ENCODE results near the gene MTLN. TPM values are rescaled to one million over a fixed set of nuclear protein-coding genes. Genes with fewer than 3 reads are reported as not detected.
"Not testable (repeated sequence)": the region's sequence is repeated elsewhere in the genome, so short reads cannot be mapped to it uniquely, and the experiment has no call there.

The MTLN gene, protein sequence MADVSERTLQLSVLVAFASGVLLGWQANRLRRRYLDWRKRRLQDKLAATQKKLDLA
- total RNA-seq (10 to 100 TPM; 29.4 to 67.4 TPM), polyA plus RNA-seq (100 to 1,000 TPM; 139 to 322 TPM)
- long read RNA-seq, donor 1, transcript MTLN-203 (2 exons, 441 nt) = major isoform, 41 of 41 reads
- long read RNA-seq, donor 1, partial matches to known transcripts = 0 of 41 reads
- long read RNA-seq, donor 1, other reads (novel, unspliced or antisense) = 0 of 41 reads
- long read RNA-seq, donor 2, transcript MTLN-203 (2 exons, 441 nt) = major isoform, 28 of 28 reads
- long read RNA-seq, donor 2, partial matches to known transcripts = 0 of 28 reads
- long read RNA-seq, donor 2, other reads (novel, unspliced or antisense) = 0 of 28 reads
- long read RNA-seq, donor 3, transcript MTLN-203 (2 exons, 441 nt) = major isoform, 11 of 11 reads
- long read RNA-seq, donor 3, partial matches to known transcripts = 0 of 11 reads
- long read RNA-seq, donor 3, other reads (novel, unspliced or antisense) = 0 of 11 reads
- long read RNA-seq, donor 4, transcript MTLN-203 (2 exons, 441 nt) = major isoform, 19 of 19 reads
- long read RNA-seq, donor 4, partial matches to known transcripts = 0 of 19 reads
- long read RNA-seq, donor 4, other reads (novel, unspliced or antisense) = 0 of 19 reads
- long read RNA-seq, donor 5, transcript MTLN-203 (2 exons, 441 nt) = major isoform, 58 of 58 reads
- long read RNA-seq, donor 5, partial matches to known transcripts = 0 of 58 reads
- long read RNA-seq, donor 5, other reads (novel, unspliced or antisense) = 0 of 58 reads

DNA sequence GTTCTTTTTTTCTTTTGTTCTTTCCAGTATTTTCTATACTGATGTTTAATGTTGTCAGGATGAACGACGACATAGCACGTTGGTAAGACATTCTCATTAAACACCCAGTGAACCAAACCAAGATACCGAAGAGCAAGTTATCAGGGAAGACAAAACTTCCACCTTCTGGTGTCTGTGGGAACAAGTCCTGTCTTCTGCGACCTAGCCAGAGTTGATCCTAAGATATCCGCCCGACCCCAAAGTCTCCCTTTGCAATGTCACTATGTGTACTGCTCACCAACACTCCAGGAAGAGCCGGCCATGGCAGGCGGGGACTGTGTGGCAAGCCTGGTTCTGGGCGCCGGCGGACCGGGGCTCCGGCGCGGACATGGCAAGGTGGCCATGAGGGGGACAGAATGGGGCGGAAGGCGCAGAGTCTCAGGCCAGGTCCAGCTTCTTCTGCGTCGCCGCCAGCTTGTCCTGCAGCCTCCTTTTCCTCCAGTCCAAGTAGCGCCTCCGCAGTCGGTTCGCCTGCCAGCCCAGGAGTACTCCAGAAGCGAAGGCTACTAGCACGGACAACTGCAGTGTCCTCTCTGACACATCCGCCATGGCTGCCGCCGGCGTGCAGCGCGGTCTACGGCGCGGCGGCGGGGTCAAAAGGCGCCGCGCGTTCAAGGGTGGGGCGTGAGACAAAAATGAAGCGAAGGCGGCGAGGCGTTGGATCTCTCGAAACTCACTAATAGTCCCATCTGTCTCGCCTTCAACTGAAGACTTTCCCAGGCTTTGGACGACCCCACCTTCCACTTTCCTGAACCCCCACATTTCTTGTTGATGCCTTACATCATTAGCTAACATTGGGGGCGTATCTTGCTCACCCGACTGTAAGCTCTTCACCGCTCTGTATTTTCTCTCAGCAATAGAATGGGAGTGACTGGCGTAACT lies at the start of gene MTLN:
Gene MTLN (minus strand): TSS at position 610 of the 921 bp plus-strand sequence. CDS start 22 bp downstream, at position 588.
- Histone ChIP-seq H3K27ac (ENCODE audit: low read depth in 1 of 2, low read length in 1 of 2) (peak within 1 kb of the TSS; percentile 91), H3K4me1 (ENCODE audit: control insufficient read depth in 5 of 5, insufficient read depth in 5 of 5, low read length in 5 of 5) (peaks cover 0 to 9% (median 4%) of the 10 kb centered on the region in 5 donors), H3K9me3 (ENCODE audit: control insufficient read depth in 4 of 4, insufficient read depth in 3 of 4, low read length in 3 of 4) (peaks cover 0 to 1% (median 0%) of the 10 kb centered on the region in 4 donors), H3K36me3 (ENCODE audit: control insufficient read depth in 4 of 4, insufficient read depth in 4 of 4, low read length in 4 of 4) (peaks cover 0 to 10% (median 4%) of the 10 kb centered on the region in 4 donors), H3K9ac (ENCODE audit: insufficient read depth in 1 of 2, low read length in 2 of 2) (peak within 1 kb of the TSS; percentile 6 to 91), H3K4me3 (peak within 1 kb of the TSS; percentile 95), H3K27me3 (ENCODE audit: control insufficient read depth in 3 of 3, insufficient read depth in 3 of 3, low read length in 2 of 3) (peaks cover 0 to 3% (median 0%) of the 10 kb centered on the region in 3 donors)
- peak; percentile 84 to 87 (median 85) for DNase-seq
- peak; percentile 97 for ATAC-seq (ENCODE audit: insufficient read depth, low FRiP score)
- WGBS, 2 donors = 1 to 2% methylated on average over 54 of the region's 54 CpGs
- TF ChIP-seq, protein P1, sequence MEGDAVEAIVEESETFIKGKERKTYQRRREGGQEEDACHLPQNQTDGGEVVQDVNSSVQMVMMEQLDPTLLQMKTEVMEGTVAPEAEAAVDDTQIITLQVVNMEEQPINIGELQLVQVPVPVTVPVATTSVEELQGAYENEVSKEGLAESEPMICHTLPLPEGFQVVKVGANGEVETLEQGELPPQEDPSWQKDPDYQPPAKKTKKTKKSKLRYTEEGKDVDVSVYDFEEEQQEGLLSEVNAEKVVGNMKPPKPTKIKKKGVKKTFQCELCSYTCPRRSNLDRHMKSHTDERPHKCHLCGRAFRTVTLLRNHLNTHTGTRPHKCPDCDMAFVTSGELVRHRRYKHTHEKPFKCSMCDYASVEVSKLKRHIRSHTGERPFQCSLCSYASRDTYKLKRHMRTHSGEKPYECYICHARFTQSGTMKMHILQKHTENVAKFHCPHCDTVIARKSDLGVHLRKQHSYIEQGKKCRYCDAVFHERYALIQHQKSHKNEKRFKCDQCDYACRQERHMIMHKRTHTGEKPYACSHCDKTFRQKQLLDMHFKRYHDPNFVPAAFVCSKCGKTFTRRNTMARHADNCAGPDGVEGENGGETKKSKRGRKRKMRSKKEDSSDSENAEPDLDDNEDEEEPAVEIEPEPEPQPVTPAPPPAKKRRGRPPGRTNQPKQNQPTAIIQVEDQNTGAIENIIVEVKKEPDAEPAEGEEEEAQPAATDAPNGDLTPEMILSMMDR (IDR thresholded peaks at IDR 0.05; ENCODE audit: control extremely low read depth, extremely low read depth) = no peak

DNA sequence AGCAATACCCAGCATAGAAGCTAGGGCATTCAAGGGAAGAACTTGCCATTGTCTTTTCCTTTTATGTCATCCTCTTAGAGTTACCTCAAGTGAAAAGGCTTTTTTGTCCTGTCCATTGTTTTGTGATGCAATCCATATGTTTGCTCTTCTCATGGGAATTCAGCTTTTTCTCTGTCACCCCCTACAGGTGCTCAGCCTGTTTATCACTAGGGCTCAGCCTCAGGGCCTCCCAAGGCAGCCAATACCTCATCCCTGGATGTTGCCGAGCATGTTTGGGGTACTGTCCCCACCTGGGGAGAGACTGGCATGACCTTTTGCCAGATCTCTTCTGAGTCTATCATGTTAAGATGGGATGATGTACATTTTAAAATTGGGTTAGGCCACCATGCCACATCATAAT lies 49.6 kb upstream of the MTLN start:
- H3K9ac ChIP-seq (ENCODE audit: insufficient read depth in 1 of 2, low read length in 2 of 2); ATAC-seq (ENCODE audit: insufficient read depth, low FRiP score); H3K9me3 ChIP-seq (ENCODE audit: control insufficient read depth in 4 of 4, insufficient read depth in 3 of 4, low read length in 3 of 4); H3K36me3 ChIP-seq (ENCODE audit: control insufficient read depth in 4 of 4, insufficient read depth in 4 of 4, low read length in 4 of 4); H3K27ac ChIP-seq (ENCODE audit: low read depth in 1 of 2, low read length in 1 of 2); H3K27me3 ChIP-seq (ENCODE audit: control insufficient read depth in 3 of 3, insufficient read depth in 3 of 3, low read length in 2 of 3); H3K4me3 ChIP-seq; H3K4me1 ChIP-seq (ENCODE audit: control insufficient read depth in 5 of 5, insufficient read depth in 5 of 5, low read length in 5 of 5); DNase-seq: not testable (repeated sequence)
- WGBS, 2 donors = no CpG with 5 or more reads among the region's 1 CpG

DNA sequence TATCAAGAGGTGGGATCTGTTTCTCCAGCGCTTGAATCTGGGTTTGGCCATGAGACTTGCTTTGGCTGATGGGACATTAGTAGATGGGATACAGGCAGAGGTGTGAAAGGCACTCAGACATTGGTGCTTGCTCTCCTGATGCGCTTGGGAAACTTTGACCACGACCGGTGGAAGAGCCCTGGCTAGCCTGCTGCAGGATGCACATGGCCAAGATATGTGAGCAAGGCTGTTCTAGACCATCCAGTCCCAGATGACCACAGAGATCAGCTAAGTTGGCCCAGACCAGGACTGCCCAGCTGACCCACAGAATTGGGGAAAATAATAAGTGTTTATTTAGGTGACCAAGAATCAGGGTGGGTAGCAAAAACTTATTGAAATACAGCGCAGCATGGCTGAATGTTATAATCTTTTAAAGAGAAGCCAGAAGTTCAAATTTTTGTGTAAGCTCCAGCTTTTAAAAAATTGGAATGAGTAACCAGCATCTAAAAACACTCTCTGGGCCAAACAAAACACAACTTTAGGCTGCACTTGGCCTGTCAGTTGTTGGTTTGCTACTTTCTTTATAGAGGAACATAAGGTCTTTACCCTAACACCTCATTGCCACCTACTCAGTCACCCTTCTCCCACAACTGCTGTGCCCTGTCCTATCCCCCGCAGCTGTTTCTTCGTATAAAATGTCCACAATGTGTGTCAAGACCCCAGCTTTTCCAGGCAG lies 35.9 kb upstream of the MTLN start:
- peak in 1 of 3 donors; percentile 10 for DNase-seq
- 77 to 81% methylated on average over 5 to 6 of the region's 7 CpGs for WGBS, 2 donors
- H3K27me3 ChIP-seq (ENCODE audit: control insufficient read depth in 3 of 3, insufficient read depth in 3 of 3, low read length in 2 of 3); H3K36me3 ChIP-seq (ENCODE audit: control insufficient read depth in 4 of 4, insufficient read depth in 4 of 4, low read length in 4 of 4); H3K9ac ChIP-seq (ENCODE audit: insufficient read depth in 1 of 2, low read length in 2 of 2); H3K4me1 ChIP-seq (ENCODE audit: control insufficient read depth in 5 of 5, insufficient read depth in 5 of 5, low read length in 5 of 5); H3K9me3 ChIP-seq (ENCODE audit: control insufficient read depth in 4 of 4, insufficient read depth in 3 of 4, low read length in 3 of 4); ATAC-seq (ENCODE audit: insufficient read depth, low FRiP score); H3K27ac ChIP-seq (ENCODE audit: low read depth in 1 of 2, low read length in 1 of 2); H3K4me3 ChIP-seq: not testable (repeated sequence)

DNA sequence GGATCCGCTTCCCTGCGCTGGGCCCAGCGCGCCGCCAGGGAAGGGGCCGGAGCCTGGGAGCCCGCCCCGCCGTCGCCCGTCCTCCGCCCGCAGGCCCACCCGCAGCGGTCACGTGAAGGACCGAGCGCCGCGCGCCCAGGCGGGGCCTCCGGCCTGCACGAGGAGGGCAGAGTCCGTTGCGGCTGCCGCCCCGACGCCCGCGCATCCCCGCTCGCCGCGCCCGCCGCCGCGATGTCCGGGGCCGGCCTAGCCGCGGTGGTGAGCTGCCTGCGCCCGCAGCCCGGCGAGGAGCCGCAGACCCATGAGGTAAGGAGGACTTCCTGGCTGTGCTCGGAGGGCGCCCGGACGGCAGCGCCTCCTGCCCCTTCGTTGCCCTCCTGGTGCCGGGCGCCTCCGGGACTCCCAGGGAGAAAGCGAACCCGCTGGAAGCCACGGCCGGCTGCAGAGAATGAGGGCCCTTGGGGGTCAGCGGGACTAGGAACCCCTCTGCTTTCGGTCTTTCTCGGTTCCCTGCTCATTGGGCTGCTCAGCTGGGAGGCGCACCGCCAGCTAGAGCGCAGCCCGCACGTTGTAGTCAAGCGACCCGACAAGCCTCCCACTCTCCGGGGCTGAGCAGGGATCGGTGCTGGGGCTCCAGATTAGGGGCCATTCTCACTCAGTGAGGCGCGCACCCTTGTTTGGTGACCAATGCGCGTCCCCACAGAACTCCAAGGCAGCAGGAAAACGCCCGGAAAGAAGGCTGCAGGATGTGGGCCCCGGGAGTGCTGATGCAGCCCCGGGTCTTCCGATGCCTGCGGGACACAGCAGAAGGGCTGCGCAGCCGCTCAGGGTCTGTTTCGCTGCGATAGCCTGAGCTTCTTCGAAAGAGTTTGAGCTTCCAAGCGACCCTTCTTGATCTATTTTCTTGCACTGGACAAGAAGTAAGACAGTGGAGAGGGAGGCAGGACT lies 33.4 kb upstream of the MTLN start:
- not testable (repeated sequence) for H3K4me3 ChIP-seq; DNase-seq; H3K36me3 ChIP-seq (ENCODE audit: control insufficient read depth in 4 of 4, insufficient read depth in 4 of 4, low read length in 4 of 4); H3K27me3 ChIP-seq (ENCODE audit: control insufficient read depth in 3 of 3, insufficient read depth in 3 of 3, low read length in 2 of 3); H3K9ac ChIP-seq (ENCODE audit: insufficient read depth in 1 of 2, low read length in 2 of 2); H3K9me3 ChIP-seq (ENCODE audit: control insufficient read depth in 4 of 4, insufficient read depth in 3 of 4, low read length in 3 of 4); H3K27ac ChIP-seq (ENCODE audit: low read depth in 1 of 2, low read length in 1 of 2); H3K4me1 ChIP-seq (ENCODE audit: control insufficient read depth in 5 of 5, insufficient read depth in 5 of 5, low read length in 5 of 5)
- no CpG with 5 or more reads among the region's 89 CpGs for WGBS, 2 donors
- peak; percentile 63 for ATAC-seq (ENCODE audit: insufficient read depth, low FRiP score)

DNA sequence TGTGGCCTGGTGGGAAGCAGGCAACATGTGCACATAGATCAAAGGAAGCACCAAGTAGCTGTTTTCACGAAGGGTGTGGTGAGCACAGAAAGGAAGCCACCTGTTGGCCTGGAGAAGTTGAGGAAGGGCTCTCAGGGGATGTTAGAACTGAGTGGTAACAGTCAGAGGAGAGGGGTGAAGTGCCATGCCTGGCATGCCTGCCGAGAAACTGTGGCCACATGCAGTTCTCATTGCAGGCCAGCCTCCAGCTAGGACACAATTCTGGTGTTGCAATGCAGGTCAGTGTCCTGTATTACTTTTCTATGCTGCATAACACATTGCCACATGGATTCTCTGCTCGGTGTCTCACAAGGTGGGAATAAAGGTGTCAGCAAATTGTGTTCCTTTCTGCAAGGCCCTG lies 30.9 kb upstream of the MTLN start:
- H3K9me3 ChIP-seq (ENCODE audit: control insufficient read depth in 4 of 4, insufficient read depth in 3 of 4, low read length in 3 of 4); H3K4me1 ChIP-seq (ENCODE audit: control insufficient read depth in 5 of 5, insufficient read depth in 5 of 5, low read length in 5 of 5); H3K9ac ChIP-seq (ENCODE audit: insufficient read depth in 1 of 2, low read length in 2 of 2); H3K27me3 ChIP-seq (ENCODE audit: control insufficient read depth in 3 of 3, insufficient read depth in 3 of 3, low read length in 2 of 3); H3K4me3 ChIP-seq; H3K36me3 ChIP-seq (ENCODE audit: control insufficient read depth in 4 of 4, insufficient read depth in 4 of 4, low read length in 4 of 4); DNase-seq; H3K27ac ChIP-seq (ENCODE audit: low read depth in 1 of 2, low read length in 1 of 2); ATAC-seq (ENCODE audit: insufficient read depth, low FRiP score): not testable (repeated sequence)
- 91 to 92% methylated on average over 1 of the region's 3 CpGs for WGBS, 2 donors

DNA sequence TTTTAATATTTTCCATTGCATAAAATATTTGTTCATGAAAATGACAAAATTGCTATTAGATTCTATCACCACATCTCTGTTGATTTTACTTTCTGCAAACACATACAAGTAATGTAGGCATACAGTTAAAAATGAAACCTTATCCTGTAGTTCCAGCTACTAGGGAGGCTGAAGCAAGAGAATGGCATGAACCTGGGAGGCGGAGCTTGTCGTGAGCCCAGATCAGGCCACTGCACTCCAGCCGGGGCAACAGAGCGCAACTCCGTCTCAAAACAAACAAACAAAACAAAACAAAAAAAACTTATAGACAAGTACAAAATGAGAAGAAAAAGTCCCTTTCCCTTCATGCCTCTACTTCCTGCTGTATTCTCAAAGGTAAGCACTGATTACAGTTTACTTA lies 22.2 kb upstream of the MTLN start:
- not testable (repeated sequence) for H3K4me1 ChIP-seq (ENCODE audit: control insufficient read depth in 5 of 5, insufficient read depth in 5 of 5, low read length in 5 of 5); H3K27ac ChIP-seq (ENCODE audit: low read depth in 1 of 2, low read length in 1 of 2); H3K9ac ChIP-seq (ENCODE audit: insufficient read depth in 1 of 2, low read length in 2 of 2); DNase-seq; H3K36me3 ChIP-seq (ENCODE audit: control insufficient read depth in 4 of 4, insufficient read depth in 4 of 4, low read length in 4 of 4); ATAC-seq (ENCODE audit: insufficient read depth, low FRiP score); H3K27me3 ChIP-seq (ENCODE audit: control insufficient read depth in 3 of 3, insufficient read depth in 3 of 3, low read length in 2 of 3); H3K9me3 ChIP-seq (ENCODE audit: control insufficient read depth in 4 of 4, insufficient read depth in 3 of 4, low read length in 3 of 4); H3K4me3 ChIP-seq
- WGBS, 2 donors = 61 to 66% methylated on average over 5 of the region's 5 CpGs
